Gastrocnemius medialis (tissue), 4 donors: Measurements from ENCODE around the gene R3HCC1L.

Source experiments
- POLR2A ChIP-seq, 2 donors: fragments of 450-650 bp; IDR thresholded peaks; one replicate each; pipeline ENCODE4 v1.6.1; 2017; ENCODE audit warnings: antibody characterized with exemption in 2 of 2, mild to moderate bottlenecking in 2 of 2, moderate library complexity in 2 of 2
- TF ChIP-seq, protein P1 (sequence below), 5 experiments: fragments of 450-650 bp in 3 of 5; fragments of 200-600 bp in 2 of 5; sonication (generic) in 2 of 5; IDR thresholded peaks in 4 of 5; conservative IDR thresholded peaks in 1 of 5; 1 replicate in 4 of 5; 2 replicates in 1 of 5; pipeline ENCODE4 v1.5.1; 2016 to 2019; ENCODE audit warnings: antibody characterized with exemption in 5 of 5, mild to moderate bottlenecking in 3 of 5, moderate library complexity in 3 of 5

- TF ChIP-seq, protein P1, sequence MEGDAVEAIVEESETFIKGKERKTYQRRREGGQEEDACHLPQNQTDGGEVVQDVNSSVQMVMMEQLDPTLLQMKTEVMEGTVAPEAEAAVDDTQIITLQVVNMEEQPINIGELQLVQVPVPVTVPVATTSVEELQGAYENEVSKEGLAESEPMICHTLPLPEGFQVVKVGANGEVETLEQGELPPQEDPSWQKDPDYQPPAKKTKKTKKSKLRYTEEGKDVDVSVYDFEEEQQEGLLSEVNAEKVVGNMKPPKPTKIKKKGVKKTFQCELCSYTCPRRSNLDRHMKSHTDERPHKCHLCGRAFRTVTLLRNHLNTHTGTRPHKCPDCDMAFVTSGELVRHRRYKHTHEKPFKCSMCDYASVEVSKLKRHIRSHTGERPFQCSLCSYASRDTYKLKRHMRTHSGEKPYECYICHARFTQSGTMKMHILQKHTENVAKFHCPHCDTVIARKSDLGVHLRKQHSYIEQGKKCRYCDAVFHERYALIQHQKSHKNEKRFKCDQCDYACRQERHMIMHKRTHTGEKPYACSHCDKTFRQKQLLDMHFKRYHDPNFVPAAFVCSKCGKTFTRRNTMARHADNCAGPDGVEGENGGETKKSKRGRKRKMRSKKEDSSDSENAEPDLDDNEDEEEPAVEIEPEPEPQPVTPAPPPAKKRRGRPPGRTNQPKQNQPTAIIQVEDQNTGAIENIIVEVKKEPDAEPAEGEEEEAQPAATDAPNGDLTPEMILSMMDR (IDR thresholded peaks at IDR 0.05 in 4 of 5, conservative IDR thresholded peaks at IDR 0.05 in 1 of 5) = no peak
- TF ChIP-seq POLR2A (IDR thresholded peaks at IDR 0.05) = no peak
Measured at GRCh38 chr10:98255146-98255877, 120.9 kb downstream of the R3HCC1L start.
